OCI-LY7 (cell line): Measurements from ENCODE around the gene EOLA1. TPM values are rescaled to one million over a fixed set of nuclear protein-coding genes. Genes with fewer than 3 reads are reported as not detected.
A peak's percentile ranks its signal among the peaks of the same experiment; 100 is the strongest.
"Not testable (repeated sequence)": the region's sequence is repeated elsewhere in the genome, so short reads cannot be mapped to it uniquely, and the experiment has no call there.

Experiments used
- BruUV-seq: library from RNA; stranded (reverse); fragments of 400-500 nt; replicated peaks from 2 replicates; lab custom pipeline; 2021; lab: Mats Ljungman, UMichigan
- CTCF ChIA-PET: fragments of 300-600 bp; sonication (Branson Sonifier 250); formaldehyde crosslinking; loops from one replicate; lab custom pipeline; 2022; ENCODE audit warnings: antibody characterized with exemption; ENCODE audit not compliant: unreplicated experiment; lab: Charles Lee
- POLR2A ChIA-PET: fragments of 300-600 bp; sonication (Branson Sonifier 250); formaldehyde crosslinking; loops from one replicate; lab custom pipeline; 2022; ENCODE audit warnings: antibody characterized with exemption; lab: Charles Lee
- DNase-seq: peaks from one replicate; pipeline ENCODE4 v3.0.0-alpha.2; 2015; ENCODE audit warnings: low spot score
- H2AFZ ChIP-seq: fragments of 200-600 bp; sonication (generic), shearing (Covaris generic); 2 replicates; pipeline ENCODE4 v1.6.1; 2014; ENCODE audit warnings: mild to moderate bottlenecking, antibody characterized with exemption, low read length, moderate library complexity
- H3K27ac ChIP-seq: fragments of 200-600 bp; sonication (generic); 2 replicates; pipeline ENCODE4 v1.5.1; 2014; ENCODE audit warnings: mixed run types, low read depth, mild to moderate bottlenecking, moderate library complexity, low read length, inconsistent platforms; ENCODE audit not compliant: poor library complexity, severe bottlenecking
- H3K36me3 ChIP-seq: fragments of 200-600 bp; sonication (generic); 2 replicates; pipeline ENCODE4 v1.6.1; 2014; ENCODE audit warnings: mild to moderate bottlenecking, antibody characterized with exemption, low read length, moderate library complexity, mixed read lengths; ENCODE audit not compliant: insufficient read depth
- H3K4me1 ChIP-seq: fragments of 200-600 bp; sonication (generic); 2 replicates; pipeline ENCODE4 v1.5.1; 2014; ENCODE audit warnings: mild to moderate bottlenecking, low read length; ENCODE audit not compliant: insufficient read depth, poor library complexity, severe bottlenecking
- H3K4me2 ChIP-seq: fragments of 200-600 bp; sonication (generic); 2 replicates; pipeline ENCODE4 v1.6.1; 2014; ENCODE audit warnings: mild to moderate bottlenecking, low read length
- H3K4me3 ChIP-seq: fragments of 200-600 bp; sonication (generic); 2 replicates; pipeline ENCODE4 v1.5.1; 2014; ENCODE audit warnings: mild to moderate bottlenecking, low read depth, low read length; ENCODE audit not compliant: poor library complexity, severe bottlenecking
- H3K79me2 ChIP-seq: fragments of 200-600 bp; sonication (generic); 2 replicates; pipeline ENCODE4 v1.6.1; 2016; ENCODE audit warnings: low read depth, mild to moderate bottlenecking, low read length, moderate library complexity, mixed read lengths; ENCODE audit not compliant: insufficient read depth
- H3K9me2 ChIP-seq: fragments of 200-600 bp; sonication (generic); 2 replicates; pipeline ENCODE4 v1.6.1; 2016; ENCODE audit warnings: mild to moderate bottlenecking, low read length, mixed read lengths; ENCODE audit not compliant: insufficient read depth
- H3K9me3 ChIP-seq: fragments of 200-600 bp; sonication (generic); 2 replicates; pipeline ENCODE4 v1.6.1; 2014; ENCODE audit warnings: mild to moderate bottlenecking, mixed run types, low read length, mixed read lengths
- H4K20me1 ChIP-seq: fragments of 200-600 bp; sonication (generic); 2 replicates; pipeline ENCODE4 v1.6.1; 2014; ENCODE audit warnings: mild to moderate bottlenecking, antibody characterized with exemption, low read length, moderate library complexity, mixed read lengths; ENCODE audit not compliant: insufficient read depth
- EZH2phosphoT487 ChIP-seq: fragments of 200-600 bp; sonication (generic); IDR thresholded peaks from 2 replicates; pipeline ENCODE4 v1.6.1; 2018; ENCODE audit warnings: low read depth, borderline replicate concordance, mild to moderate bottlenecking, mixed run types, antibody characterized with exemption, low read length, moderate library complexity, mixed read lengths
- intact Hi-C: fragments of 100-400 bp; cut with micrococcal nuclease; formaldehyde crosslinking; loops from one replicate; pipeline ENCODE4 v1.10.0; 2022; ENCODE audit not compliant: unreplicated experiment
- total RNA-seq, 2 experiments: library from RNA; depleted of rRNA in 1 of 2; stranded (reverse); fragments of >200 nt in 1 of 2; shearing (Covaris generic) in 1 of 2; gene quantifications; 2 replicates each; pipeline ENCODE4 v1.2.3, GENCODE V29; 2014 to 2022
- TF ChIP-seq, protein P1 (sequence below): fragments of 200-600 bp; sonication (generic); conservative IDR thresholded peaks from 2 replicates; pipeline ENCODE4 v1.5.1; 2014; ENCODE audit warnings: mild to moderate bottlenecking, antibody characterized with exemption, low read length, moderate library complexity, mixed read lengths

EOLA1 gene
- total RNA-seq, 2 experiments from 2014 or later = 13.0 to 22.9 TPM

DNA sequence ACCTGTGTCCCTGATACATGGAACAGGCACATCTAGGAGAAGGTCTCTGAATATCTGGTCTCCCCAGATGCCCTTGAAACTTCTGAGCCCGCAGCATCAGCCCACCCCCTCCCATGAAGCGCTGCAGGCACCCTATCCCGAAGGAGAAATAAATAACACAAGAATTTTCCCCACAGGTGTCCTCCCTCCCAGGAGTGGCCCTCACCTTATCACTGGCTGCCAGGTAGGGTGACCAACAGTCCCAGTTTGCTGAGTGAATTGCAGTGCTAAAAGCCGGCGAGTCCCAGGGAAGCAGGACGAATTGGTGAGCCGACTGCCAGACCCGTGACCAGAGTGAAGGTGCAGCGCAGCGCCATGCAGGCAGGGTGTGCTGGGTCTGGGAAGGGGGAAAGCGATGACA lies 6.8 kb upstream of the EOLA1 start:
- H2AFZ ChIP-seq, BruUV-seq, H3K9me3 ChIP-seq, CTCF ChIA-PET, H4K20me1 ChIP-seq, H3K9me2 ChIP-seq, DNase-seq, H3K27ac ChIP-seq, H3K4me2 ChIP-seq, intact Hi-C loops, H3K79me2 ChIP-seq, H3K4me3 ChIP-seq, POLR2A ChIA-PET, H3K36me3 ChIP-seq: not testable (repeated sequence)
- H3K4me1 ChIP-seq = peaks cover 27% of the 10 kb centered on the region

DNA sequence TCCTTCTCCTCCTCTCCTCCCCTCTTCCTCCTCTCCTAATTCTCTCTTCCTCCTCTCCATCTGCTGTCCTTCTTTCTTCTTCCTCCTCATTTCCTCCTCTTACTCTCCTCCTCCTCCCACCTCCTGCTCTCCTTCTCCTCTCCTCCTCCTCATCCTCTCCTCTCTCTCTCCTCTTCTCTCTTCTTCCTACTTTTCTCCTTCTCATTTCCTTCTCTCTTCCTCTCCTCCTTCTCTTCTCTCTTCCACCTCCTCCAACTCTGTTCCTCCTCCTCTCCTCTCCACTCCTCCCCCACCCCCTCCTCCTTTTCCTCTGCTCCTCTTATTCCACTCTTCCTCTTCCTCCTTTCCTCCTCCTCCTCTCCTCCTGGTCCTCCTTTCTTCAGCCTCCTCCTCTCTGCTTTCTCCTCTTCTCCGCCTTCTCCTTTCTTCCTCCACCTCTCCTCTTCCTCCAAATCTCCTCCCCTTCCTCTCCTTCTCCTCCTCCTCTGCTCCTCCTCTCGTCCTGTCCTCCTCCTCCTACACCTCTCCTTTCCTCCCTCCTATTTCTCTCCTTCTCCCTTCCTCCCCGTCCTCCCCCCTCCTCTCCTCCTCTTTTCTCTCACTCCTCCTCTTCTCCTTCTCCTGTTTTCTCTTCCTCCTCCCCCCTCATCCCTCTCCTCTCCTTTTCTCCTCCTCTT lies 5.7 kb upstream of the EOLA1 start:
- CTCF ChIA-PET, DNase-seq, BruUV-seq, H3K4me3 ChIP-seq, H3K27ac ChIP-seq, H3K4me2 ChIP-seq, intact Hi-C loops, H3K9me2 ChIP-seq, H3K79me2 ChIP-seq, H4K20me1 ChIP-seq, H3K36me3 ChIP-seq, H3K9me3 ChIP-seq, H2AFZ ChIP-seq, POLR2A ChIA-PET: not testable (repeated sequence)
- H3K4me1 ChIP-seq = peaks cover 29% of the 10 kb centered on the region

DNA sequence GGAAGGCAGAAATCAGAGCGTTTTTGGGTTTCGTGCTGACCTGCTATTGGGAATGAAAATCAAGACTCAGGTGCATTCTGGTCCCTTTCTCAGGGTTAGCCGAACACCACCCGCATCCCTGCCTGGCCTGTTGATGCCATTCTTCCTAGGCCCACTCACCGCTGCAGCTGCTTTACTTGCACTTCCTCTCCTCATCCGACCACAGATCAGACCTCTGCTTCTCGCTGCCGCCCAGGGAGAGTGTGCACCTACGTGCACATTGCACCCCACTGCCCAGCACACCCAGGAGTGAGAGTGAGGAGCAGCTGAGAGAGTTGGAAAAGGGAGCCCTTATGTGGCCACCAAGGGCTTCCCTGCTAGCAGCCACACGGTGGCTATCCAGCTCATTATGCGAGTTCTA lies 3.3 kb upstream of the EOLA1 start:
- H3K79me2 ChIP-seq, H3K4me3 ChIP-seq, H2AFZ ChIP-seq, BruUV-seq, POLR2A ChIA-PET, H3K4me2 ChIP-seq, H3K9me3 ChIP-seq, H3K36me3 ChIP-seq, H3K27ac ChIP-seq, H3K4me1 ChIP-seq, CTCF ChIA-PET, intact Hi-C loops, H3K9me2 ChIP-seq, H4K20me1 ChIP-seq: not testable (repeated sequence)
- DNase-seq = peak; percentile 36

DNA sequence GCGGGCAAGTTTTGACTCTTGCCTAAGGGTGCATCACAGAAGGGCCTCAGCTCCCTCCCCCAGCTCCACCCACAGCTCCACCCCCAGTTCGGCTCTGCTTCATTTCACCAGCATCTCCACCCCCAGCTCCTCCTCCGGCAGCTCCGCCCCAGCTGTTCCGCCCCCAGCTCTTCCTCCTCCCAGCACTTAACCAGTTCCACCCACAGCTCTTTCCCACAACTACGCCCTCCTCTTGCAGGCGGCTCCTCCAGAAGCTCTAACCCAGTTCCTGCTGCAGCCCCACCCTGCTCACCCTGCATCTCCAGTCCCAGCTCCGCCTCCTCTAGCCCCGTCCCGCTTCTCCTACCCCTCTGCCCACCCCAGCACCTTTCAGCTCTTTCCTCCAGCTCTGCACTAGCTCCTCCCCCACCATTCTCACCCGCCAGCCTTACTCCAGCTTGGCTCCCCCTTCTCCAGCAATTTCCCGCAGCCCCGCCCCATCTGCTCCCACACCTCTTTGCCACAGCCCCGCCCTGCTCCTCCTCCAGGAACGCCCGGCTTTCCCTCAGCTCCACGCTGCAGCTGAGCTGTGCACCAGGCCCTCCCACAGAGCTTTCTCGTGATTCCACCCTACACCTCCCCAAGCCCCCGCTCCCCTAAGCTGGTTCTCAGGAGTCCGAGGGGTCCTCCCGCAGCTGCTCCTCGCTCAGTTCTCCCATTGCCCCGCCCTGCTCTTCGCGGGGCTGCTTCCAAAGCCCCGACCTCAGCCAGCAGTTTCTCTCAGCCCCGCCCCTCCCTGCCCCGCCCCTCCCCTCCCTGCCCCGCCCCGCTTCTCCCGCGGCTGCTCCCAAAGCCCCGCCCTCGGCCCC lies 1.3 kb upstream of the EOLA1 start:
- Histone ChIP-seq H4K20me1 (no peaks in the 10 kb centered on the region), H2AFZ (no peak overlapping the region), H3K36me3 (no peaks in the 10 kb centered on the region), H3K4me1 (peaks cover 9% of the 10 kb centered on the region), H3K4me3 (peak overlapping the region; percentile 73), H3K27ac (peak overlapping the region; percentile 53), H3K4me2 (peak overlapping the region; percentile 95), H3K9me2 (no peaks in the 10 kb centered on the region), H3K79me2 (0 out of 2 replicates have a peak, but pooled peaks cover 4% of the 10 kb centered on the region), H3K9me3 (no peaks in the 10 kb centered on the region)
- POLR2A ChIA-PET = interaction anchor here (0.6 to 2.6 kb wide), 8 partner anchors 10 to 399 kb away, joined by 3 to 27 read pairs (median 4); partner anchors contain the start of genes EOLA2 and IDS
- CTCF ChIA-PET = interaction anchor here (1.0 to 2.4 kb wide), 4 partner anchors 12 to 401 kb away, joined by 3 to 11 read pairs (median 4); partner anchors contain the start of gene IDS
- no TSS peak for BruUV-seq
- intact Hi-C loops = loop anchor here (2.0 kb wide), 1 partner anchor 35 kb away; the partner anchor contains the start of gene IDS
- TF ChIP-seq EZH2phosphoT487 = no peak
- TF ChIP-seq, protein P1, sequence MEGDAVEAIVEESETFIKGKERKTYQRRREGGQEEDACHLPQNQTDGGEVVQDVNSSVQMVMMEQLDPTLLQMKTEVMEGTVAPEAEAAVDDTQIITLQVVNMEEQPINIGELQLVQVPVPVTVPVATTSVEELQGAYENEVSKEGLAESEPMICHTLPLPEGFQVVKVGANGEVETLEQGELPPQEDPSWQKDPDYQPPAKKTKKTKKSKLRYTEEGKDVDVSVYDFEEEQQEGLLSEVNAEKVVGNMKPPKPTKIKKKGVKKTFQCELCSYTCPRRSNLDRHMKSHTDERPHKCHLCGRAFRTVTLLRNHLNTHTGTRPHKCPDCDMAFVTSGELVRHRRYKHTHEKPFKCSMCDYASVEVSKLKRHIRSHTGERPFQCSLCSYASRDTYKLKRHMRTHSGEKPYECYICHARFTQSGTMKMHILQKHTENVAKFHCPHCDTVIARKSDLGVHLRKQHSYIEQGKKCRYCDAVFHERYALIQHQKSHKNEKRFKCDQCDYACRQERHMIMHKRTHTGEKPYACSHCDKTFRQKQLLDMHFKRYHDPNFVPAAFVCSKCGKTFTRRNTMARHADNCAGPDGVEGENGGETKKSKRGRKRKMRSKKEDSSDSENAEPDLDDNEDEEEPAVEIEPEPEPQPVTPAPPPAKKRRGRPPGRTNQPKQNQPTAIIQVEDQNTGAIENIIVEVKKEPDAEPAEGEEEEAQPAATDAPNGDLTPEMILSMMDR = no peak
- peak; percentile 88 for DNase-seq
